Measurements from ENCODE around the gene GJA5.

GJA5 gene

GRCh38 chr1:147762233-147763024, 2.0 kb upstream of the GJA5 start:
- H3K27ac ChIP-seq (ENCODE audit: low read length) = no peak overlapping the region
- no peaks in the 10 kb centered on the region for H3K36me3 ChIP-seq (ENCODE audit: control insufficient read depth in 2 of 2, insufficient read depth in 2 of 2, low read length in 2 of 2)
- H3K4me1 ChIP-seq (ENCODE audit: control insufficient read depth, insufficient read depth, low read length) = no peaks in the 10 kb centered on the region
- peaks cover 0 to 6% of the 10 kb centered on the region in 2 donors for H3K27me3 ChIP-seq (ENCODE audit: control insufficient read depth in 1 of 2, insufficient read depth in 2 of 2, low read length in 2 of 2)
- H3K4me3 ChIP-seq (ENCODE audit: low read length in 2 of 2) = no peak overlapping the region
- H3K9ac ChIP-seq (ENCODE audit: low read length in 2 of 2) = no peak overlapping the region
- H3K9me3 ChIP-seq (ENCODE audit: control insufficient read depth in 2 of 2, low read length in 2 of 2) = no peaks in the 10 kb centered on the region

- Histone ChIP-seq H3K27me3 (ENCODE audit: control insufficient read depth in 1 of 2, insufficient read depth in 2 of 2, low read length in 2 of 2) (peaks cover 0 to 9% of the 10 kb centered on the region in 2 donors), H3K4me3 (ENCODE audit: low read length in 2 of 2) (no peak overlapping the region), H3K9me3 (ENCODE audit: control insufficient read depth in 2 of 2, low read length in 2 of 2) (no peaks in the 10 kb centered on the region), H3K36me3 (ENCODE audit: control insufficient read depth in 2 of 2, insufficient read depth in 2 of 2, low read length in 2 of 2) (no peaks in the 10 kb centered on the region), H3K4me1 (ENCODE audit: control insufficient read depth, insufficient read depth, low read length) (peaks cover 2% of the 10 kb centered on the region), H3K9ac (ENCODE audit: low read length in 2 of 2) (no peak overlapping the region), H3K27ac (ENCODE audit: low read length) (no peak overlapping the region)
Measured at GRCh38 chr1:147758379-147759100, 1.9 kb downstream of the GJA5 start.

- Histone ChIP-seq H3K36me3 (ENCODE audit: control insufficient read depth in 2 of 2, insufficient read depth in 2 of 2, low read length in 2 of 2) (no peaks in the 10 kb centered on the region), H3K9me3 (ENCODE audit: control insufficient read depth in 2 of 2, low read length in 2 of 2) (no peaks in the 10 kb centered on the region), H3K4me1 (ENCODE audit: control insufficient read depth, insufficient read depth, low read length) (peaks cover 2% of the 10 kb centered on the region), H3K4me3 (ENCODE audit: low read length in 2 of 2) (no peak overlapping the region), H3K27me3 (ENCODE audit: control insufficient read depth in 1 of 2, insufficient read depth in 2 of 2, low read length in 2 of 2) (peaks cover 0 to 9% of the 10 kb centered on the region in 2 donors), H3K9ac (ENCODE audit: low read length in 2 of 2) (no peak overlapping the region), H3K27ac (ENCODE audit: low read length) (no peak overlapping the region)
Measured at GRCh38 chr1:147757015-147757990, 3.1 kb downstream of the GJA5 start.

- H3K4me3 ChIP-seq (ENCODE audit: low read length in 2 of 2) = no peak overlapping the region
- H3K36me3 ChIP-seq (ENCODE audit: control insufficient read depth in 2 of 2, insufficient read depth in 2 of 2, low read length in 2 of 2) = no peaks in the 10 kb centered on the region
- H3K27me3 ChIP-seq (ENCODE audit: control insufficient read depth in 1 of 2, insufficient read depth in 2 of 2, low read length in 2 of 2) = peaks cover 0 to 9% of the 10 kb centered on the region in 2 donors
- no peaks in the 10 kb centered on the region for H3K9me3 ChIP-seq (ENCODE audit: control insufficient read depth in 2 of 2, low read length in 2 of 2)
- no peak overlapping the region for H3K27ac ChIP-seq (ENCODE audit: low read length)
- peaks cover 2% of the 10 kb centered on the region for H3K4me1 ChIP-seq (ENCODE audit: control insufficient read depth, insufficient read depth, low read length)
- no peak overlapping the region for H3K9ac ChIP-seq (ENCODE audit: low read length in 2 of 2)
Measured at GRCh38 chr1:147756341-147756740, 4.1 kb downstream of the GJA5 start.

- Histone ChIP-seq H3K4me1 (ENCODE audit: control insufficient read depth, insufficient read depth, low read length) (peaks cover 2% of the 10 kb centered on the region), H3K27me3 (ENCODE audit: control insufficient read depth in 1 of 2, insufficient read depth in 2 of 2, low read length in 2 of 2) (peaks cover 0 to 7% of the 10 kb centered on the region in 2 donors), H3K27ac (ENCODE audit: low read length) (no peak overlapping the region), H3K9ac (ENCODE audit: low read length in 2 of 2) (no peak overlapping the region), H3K9me3 (ENCODE audit: control insufficient read depth in 2 of 2, low read length in 2 of 2) (no peaks in the 10 kb centered on the region), H3K36me3 (ENCODE audit: control insufficient read depth in 2 of 2, insufficient read depth in 2 of 2, low read length in 2 of 2) (no peaks in the 10 kb centered on the region), H3K4me3 (ENCODE audit: low read length in 2 of 2) (no peak overlapping the region)
Measured at GRCh38 chr1:147754661-147755060, 5.7 kb downstream of the GJA5 start.

- Histone ChIP-seq H3K9ac (ENCODE audit: low read length in 2 of 2) (no peak overlapping the region), H3K36me3 (ENCODE audit: control insufficient read depth in 2 of 2, insufficient read depth in 2 of 2, low read length in 2 of 2) (no peaks in the 10 kb centered on the region), H3K4me1 (ENCODE audit: control insufficient read depth, insufficient read depth, low read length) (peaks cover 2% of the 10 kb centered on the region), H3K9me3 (ENCODE audit: control insufficient read depth in 2 of 2, low read length in 2 of 2) (no peaks in the 10 kb centered on the region), H3K4me3 (ENCODE audit: low read length in 2 of 2) (no peak overlapping the region), H3K27ac (ENCODE audit: low read length) (no peak overlapping the region), H3K27me3 (ENCODE audit: control insufficient read depth in 1 of 2, insufficient read depth in 2 of 2, low read length in 2 of 2) (peaks cover 0 to 2% of the 10 kb centered on the region in 2 donors)
Measured at GRCh38 chr1:147753081-147753480, 7.3 kb downstream of the GJA5 start.

GRCh38 chr1:147752511-147752910, 7.9 kb downstream of the GJA5 start:
- Histone ChIP-seq H3K36me3 (ENCODE audit: control insufficient read depth in 2 of 2, insufficient read depth in 2 of 2, low read length in 2 of 2) (no peaks in the 10 kb centered on the region), H3K9ac (ENCODE audit: low read length in 2 of 2) (no peak overlapping the region), H3K4me1 (ENCODE audit: control insufficient read depth, insufficient read depth, low read length) (peaks cover 2% of the 10 kb centered on the region), H3K27me3 (ENCODE audit: control insufficient read depth in 1 of 2, insufficient read depth in 2 of 2, low read length in 2 of 2) (peaks cover 0 to 5% of the 10 kb centered on the region in 2 donors), H3K4me3 (ENCODE audit: low read length in 2 of 2) (no peak overlapping the region), H3K27ac (ENCODE audit: low read length) (no peak overlapping the region), H3K9me3 (ENCODE audit: control insufficient read depth in 2 of 2, low read length in 2 of 2) (peaks cover 0 to 2% of the 10 kb centered on the region in 2 donors)

- H3K9ac ChIP-seq (ENCODE audit: low read length in 2 of 2) = no peak overlapping the region
- no peaks in the 10 kb centered on the region for H3K36me3 ChIP-seq (ENCODE audit: control insufficient read depth in 2 of 2, insufficient read depth in 2 of 2, low read length in 2 of 2)
- H3K9me3 ChIP-seq (ENCODE audit: control insufficient read depth in 2 of 2, low read length in 2 of 2) = peaks cover 0 to 2% of the 10 kb centered on the region in 2 donors
- no peak overlapping the region for H3K4me3 ChIP-seq (ENCODE audit: low read length in 2 of 2)
- no peak overlapping the region for H3K27ac ChIP-seq (ENCODE audit: low read length)
- no peaks in the 10 kb centered on the region for H3K4me1 ChIP-seq (ENCODE audit: control insufficient read depth, insufficient read depth, low read length)
- H3K27me3 ChIP-seq (ENCODE audit: control insufficient read depth in 1 of 2, insufficient read depth in 2 of 2, low read length in 2 of 2) = peaks cover 0 to 3% of the 10 kb centered on the region in 2 donors
Measured at GRCh38 chr1:147751346-147751745, 9.1 kb downstream of the GJA5 start.

- Histone ChIP-seq H3K9me3 (ENCODE audit: control insufficient read depth in 2 of 2, low read length in 2 of 2) (peaks cover 0 to 2% of the 10 kb centered on the region in 2 donors), H3K27me3 (ENCODE audit: control insufficient read depth in 1 of 2, insufficient read depth in 2 of 2, low read length in 2 of 2) (peaks cover 0 to 3% of the 10 kb centered on the region in 2 donors), H3K4me1 (ENCODE audit: control insufficient read depth, insufficient read depth, low read length) (no peaks in the 10 kb centered on the region), H3K27ac (ENCODE audit: low read length) (no peak overlapping the region), H3K9ac (ENCODE audit: low read length in 2 of 2) (no peak overlapping the region), H3K4me3 (ENCODE audit: low read length in 2 of 2) (no peak overlapping the region), H3K36me3 (ENCODE audit: control insufficient read depth in 2 of 2, insufficient read depth in 2 of 2, low read length in 2 of 2) (no peaks in the 10 kb centered on the region)
Measured at GRCh38 chr1:147750618-147751217, 9.7 kb downstream of the GJA5 start.

GRCh38 chr1:147749792-147750191, 10.6 kb downstream of the GJA5 start:
- Histone ChIP-seq H3K9me3 (ENCODE audit: control insufficient read depth in 2 of 2, low read length in 2 of 2) (peaks cover 0 to 2% of the 10 kb centered on the region in 2 donors), H3K36me3 (ENCODE audit: control insufficient read depth in 2 of 2, insufficient read depth in 2 of 2, low read length in 2 of 2) (no peaks in the 10 kb centered on the region), H3K9ac (ENCODE audit: low read length in 2 of 2) (no peak overlapping the region), H3K27me3 (ENCODE audit: control insufficient read depth in 1 of 2, insufficient read depth in 2 of 2, low read length in 2 of 2) (peaks cover 0 to 3% of the 10 kb centered on the region in 2 donors), H3K4me1 (ENCODE audit: control insufficient read depth, insufficient read depth, low read length) (no peaks in the 10 kb centered on the region), H3K27ac (ENCODE audit: low read length) (no peak overlapping the region), H3K4me3 (ENCODE audit: low read length in 2 of 2) (no peak overlapping the region)

Measured in stomach smooth muscle (tissue), 2 donors.